ENCODE results near the gene AADAC. TPM values are rescaled to one million over a fixed set of nuclear protein-coding genes. Genes with fewer than 3 reads are reported as not detected.

Gene AADAC
- total RNA-seq, 1 donor from 2014 or later, result not detected

DNA sequence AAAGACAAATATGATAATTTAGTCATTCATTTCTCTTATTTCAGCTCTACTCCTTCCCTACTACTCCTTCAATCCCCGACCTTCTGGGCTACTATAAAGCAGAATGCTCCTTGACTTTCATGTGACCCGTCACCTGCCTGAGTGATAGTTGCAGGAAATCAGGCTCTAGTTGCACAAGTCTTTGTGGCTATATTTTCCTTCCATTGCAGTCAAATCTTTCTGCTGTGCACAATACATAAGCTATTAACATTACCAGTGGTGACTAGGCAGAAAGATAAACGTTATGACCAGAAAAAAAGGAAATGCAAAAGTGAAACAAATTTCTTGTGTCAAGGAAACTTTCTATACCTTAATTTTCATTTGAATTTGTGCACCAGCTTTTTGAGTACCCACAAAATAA lies 61.8 kb downstream of the AADAC start:
- no peaks in the 10 kb centered on the region for H3K27me3 Mint-ChIP-seq
- DNase-seq (ENCODE audit: low spot score, unreplicated experiment), result no peak
- H3K9me3 Mint-ChIP-seq (ENCODE audit: low read depth), result no peaks in the 10 kb centered on the region
- no peak overlapping the region for H3K4me3 Mint-ChIP-seq (ENCODE audit: low read depth)
- H3K4me1 Mint-ChIP-seq (ENCODE audit: low read depth), result peaks cover 8% of the 10 kb centered on the region
- no peaks in the 10 kb centered on the region for H3K36me3 Mint-ChIP-seq (ENCODE audit: insufficient read depth)
- TF ChIP-seq, protein P1, sequence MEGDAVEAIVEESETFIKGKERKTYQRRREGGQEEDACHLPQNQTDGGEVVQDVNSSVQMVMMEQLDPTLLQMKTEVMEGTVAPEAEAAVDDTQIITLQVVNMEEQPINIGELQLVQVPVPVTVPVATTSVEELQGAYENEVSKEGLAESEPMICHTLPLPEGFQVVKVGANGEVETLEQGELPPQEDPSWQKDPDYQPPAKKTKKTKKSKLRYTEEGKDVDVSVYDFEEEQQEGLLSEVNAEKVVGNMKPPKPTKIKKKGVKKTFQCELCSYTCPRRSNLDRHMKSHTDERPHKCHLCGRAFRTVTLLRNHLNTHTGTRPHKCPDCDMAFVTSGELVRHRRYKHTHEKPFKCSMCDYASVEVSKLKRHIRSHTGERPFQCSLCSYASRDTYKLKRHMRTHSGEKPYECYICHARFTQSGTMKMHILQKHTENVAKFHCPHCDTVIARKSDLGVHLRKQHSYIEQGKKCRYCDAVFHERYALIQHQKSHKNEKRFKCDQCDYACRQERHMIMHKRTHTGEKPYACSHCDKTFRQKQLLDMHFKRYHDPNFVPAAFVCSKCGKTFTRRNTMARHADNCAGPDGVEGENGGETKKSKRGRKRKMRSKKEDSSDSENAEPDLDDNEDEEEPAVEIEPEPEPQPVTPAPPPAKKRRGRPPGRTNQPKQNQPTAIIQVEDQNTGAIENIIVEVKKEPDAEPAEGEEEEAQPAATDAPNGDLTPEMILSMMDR (IDR thresholded peaks at IDR 0.05; ENCODE audit: unreplicated experiment), result no peak
- H3K27ac Mint-ChIP-seq, result no peak overlapping the region

DNA sequence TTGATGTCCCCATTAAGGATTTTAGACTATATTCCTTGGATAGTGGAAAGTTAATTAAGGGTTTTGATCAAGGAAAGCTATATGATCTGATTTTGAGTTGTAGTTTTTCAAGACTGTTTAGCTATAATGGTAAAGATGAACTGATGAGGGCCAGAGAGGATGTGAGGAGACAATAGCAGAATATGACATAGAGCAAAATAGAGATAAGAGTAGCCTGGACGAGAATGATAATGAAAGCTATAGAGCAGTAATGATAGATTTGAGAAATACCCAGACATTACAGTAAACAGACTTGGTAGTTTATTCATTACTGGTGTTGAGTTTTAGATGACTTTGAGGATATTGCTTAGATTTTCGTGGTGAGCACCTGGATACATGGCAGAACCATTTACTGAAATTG lies 63.4 kb downstream of the AADAC start:
- Mint-ChIP-seq H3K4me1 (ENCODE audit: low read depth) (peaks cover 5% of the 10 kb centered on the region), H3K27ac (no peak overlapping the region), H3K36me3 (ENCODE audit: insufficient read depth) (no peaks in the 10 kb centered on the region), H3K27me3 (no peaks in the 10 kb centered on the region), H3K4me3 (ENCODE audit: low read depth) (no peak overlapping the region), H3K9me3 (ENCODE audit: low read depth) (no peaks in the 10 kb centered on the region)
- TF ChIP-seq, protein P1 (IDR thresholded peaks at IDR 0.05; ENCODE audit: unreplicated experiment), result no peak
- no peak for DNase-seq (ENCODE audit: low spot score, unreplicated experiment)

Other genes with a start within 250 kb of the AADAC start
- gene AADACL2, start 80.2 kb upstream of the AADAC start, total RNA-seq, result not detected in 2 replicates
- gene SUCNR1, start 59.5 kb downstream of the AADAC start, total RNA-seq, result 0.07 and 0.16 TPM in 2 replicates